A549 (cell line): ENCODE measurements around the gene RNF34.

ENCODE experiments used
- CTCF ChIP-seq: fragments of >200 bp; sonication (Bioruptor Twin); formaldehyde crosslinking; IDR thresholded peaks from 3 replicates; pipeline ENCODE4 v1.5.1; 2016
- MYC ChIP-seq: IDR thresholded peaks from 2 replicates; pipeline ENCODE4 v1.6.1; 2012; ENCODE audit warnings: mild to moderate bottlenecking, inconsistent platforms, low read length, improper control_type of control experiment, borderline replicate concordance
- POLR2A ChIP-seq: IDR thresholded peaks from 2 replicates; pipeline ENCODE4 v1.6.1; 2012; ENCODE audit warnings: mild to moderate bottlenecking, low read length

- TF ChIP-seq CTCF: peak; percentile 14; the same call in 1 of the 3 replicates
- no peak for TF ChIP-seq MYC
- no peak for TF ChIP-seq POLR2A
These were observed 41.6 kb downstream of the RNF34 start for GRCh38 chr12:121441555-121441954.
